Islet precursor cell (in vitro differentiated cells): ENCODE measurements around the gene NACC2.
"Not testable (repeated sequence)": the region's sequence is repeated elsewhere in the genome, so short reads cannot be mapped to it uniquely, and the experiment has no call there.

Source experiments
- DNase-seq: peaks from one replicate; pipeline ENCODE4 v3.0.0-alpha.2; 2018

NACC2 gene

DNA sequence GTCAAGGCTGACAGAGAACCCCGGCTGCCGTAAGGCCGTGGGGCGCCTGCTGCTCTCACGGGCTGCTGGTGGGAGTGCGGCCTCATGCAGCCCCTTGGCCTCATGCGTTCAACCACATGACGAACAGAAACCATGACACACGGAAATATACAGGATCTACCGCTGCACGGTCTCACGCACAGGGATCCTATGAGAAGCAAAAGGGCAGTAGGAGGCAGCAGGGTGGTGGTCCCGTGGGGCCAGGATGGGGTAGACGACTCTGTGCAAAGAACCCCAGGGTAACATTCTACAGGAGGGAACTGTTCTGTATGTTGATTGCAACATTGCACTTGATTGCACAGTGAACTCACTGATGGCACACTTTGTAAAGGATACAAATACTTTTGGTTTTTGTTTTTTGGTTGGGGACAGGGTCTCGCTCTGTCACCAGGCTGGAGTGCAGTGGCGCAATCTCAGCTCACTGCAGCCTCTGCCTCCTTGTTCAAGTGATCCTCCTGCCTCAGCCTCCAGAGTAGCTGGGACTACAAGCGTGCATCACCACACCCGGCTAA is 51.6 kb downstream of the NACC2 start:
- DNase-seq = no peak

DNA sequence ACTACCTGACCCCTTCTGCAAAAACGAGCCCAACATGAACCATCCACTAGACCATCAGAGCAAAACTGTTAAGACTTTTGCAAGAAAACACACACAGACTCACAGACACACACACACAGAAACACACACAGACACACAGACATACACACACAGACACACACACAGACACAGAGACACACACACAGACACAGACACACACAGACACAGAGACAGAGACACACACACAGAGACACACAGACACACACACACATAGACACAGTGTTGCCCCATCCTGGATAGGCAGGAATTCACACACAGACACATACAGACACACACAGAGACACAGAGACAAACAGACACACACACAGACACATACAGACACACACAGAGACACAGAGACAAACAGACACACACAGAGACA is 52.5 kb downstream of the NACC2 start:
- no peak for DNase-seq

DNA sequence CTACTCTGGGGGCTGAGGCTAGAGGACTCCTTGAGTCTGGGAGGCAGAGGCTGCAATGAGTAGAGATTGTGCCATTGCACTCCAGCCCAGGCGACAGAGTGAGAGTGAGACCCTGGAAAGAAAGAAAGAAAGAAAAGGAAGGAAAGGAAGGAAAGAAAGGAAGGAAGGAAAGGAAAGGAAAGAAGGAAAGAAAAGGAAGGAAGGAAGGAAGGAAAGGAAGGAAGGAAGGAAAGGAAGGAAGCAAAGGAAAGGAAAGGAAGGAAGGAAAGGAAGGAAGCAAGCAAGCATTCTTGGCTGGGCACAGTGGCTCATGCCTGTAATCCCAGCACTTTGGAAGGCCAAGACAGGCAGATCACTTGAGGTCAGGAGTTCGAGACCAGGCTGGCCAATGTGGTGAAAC is 54.2 kb downstream of the NACC2 start:
- DNase-seq = not testable (repeated sequence)

DNA sequence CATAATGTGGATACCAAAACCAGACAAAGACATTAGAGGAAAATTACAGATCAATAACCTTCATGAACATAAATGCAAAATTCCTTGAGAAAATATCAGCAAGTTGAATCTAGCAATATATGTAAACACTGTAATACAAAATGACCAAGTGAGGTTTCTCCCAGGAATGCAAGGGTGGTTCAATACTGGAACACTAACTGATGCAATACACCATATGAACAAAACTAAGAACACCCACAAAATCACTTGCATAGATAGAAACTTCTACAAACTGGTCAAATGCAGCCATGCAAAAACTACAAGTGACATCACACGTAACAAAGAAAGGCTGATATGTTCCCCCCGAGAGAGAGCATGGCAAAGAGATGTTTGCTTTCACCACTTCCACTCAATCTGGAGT is 55.6 kb downstream of the NACC2 start:
- no peak for DNase-seq

DNA sequence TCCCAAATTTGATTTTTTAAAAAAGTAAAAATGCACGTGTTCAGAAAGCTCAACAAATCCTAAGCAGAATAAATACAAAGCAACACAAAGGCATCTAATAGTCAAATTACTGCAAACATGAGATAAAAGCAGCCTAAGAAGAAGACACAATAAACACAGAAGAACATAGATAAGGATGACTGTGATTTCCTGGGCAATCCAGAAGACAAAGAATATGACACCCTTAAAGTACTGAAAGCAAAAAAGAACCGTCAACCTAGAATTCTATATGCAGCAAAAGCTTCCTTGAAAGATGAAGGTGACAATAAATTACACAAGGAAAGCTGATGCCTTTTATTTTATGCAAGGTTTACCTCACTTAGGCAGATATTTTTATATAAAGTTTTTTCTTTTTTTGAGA is 58.2 kb downstream of the NACC2 start:
- DNase-seq = no peak

DNA sequence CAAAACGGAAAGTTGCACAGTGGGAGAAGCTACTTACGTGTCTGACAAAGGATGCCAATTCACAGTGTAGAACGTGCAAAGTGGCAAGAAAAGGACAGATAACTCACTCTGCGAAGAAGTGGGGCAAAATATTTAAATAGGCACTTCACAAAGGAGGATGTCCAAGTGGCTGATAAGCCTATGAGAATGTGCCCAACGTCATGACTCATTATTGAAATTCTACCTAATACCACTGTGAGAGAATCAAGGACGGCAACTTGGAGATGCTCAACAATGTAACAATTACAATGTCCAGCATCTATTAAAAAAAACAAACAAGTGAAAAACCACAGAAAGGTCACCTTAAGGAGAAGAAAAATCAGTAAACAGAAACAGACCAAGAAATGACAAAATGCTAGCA is 59.0 kb downstream of the NACC2 start:
- no peak for DNase-seq

DNA sequence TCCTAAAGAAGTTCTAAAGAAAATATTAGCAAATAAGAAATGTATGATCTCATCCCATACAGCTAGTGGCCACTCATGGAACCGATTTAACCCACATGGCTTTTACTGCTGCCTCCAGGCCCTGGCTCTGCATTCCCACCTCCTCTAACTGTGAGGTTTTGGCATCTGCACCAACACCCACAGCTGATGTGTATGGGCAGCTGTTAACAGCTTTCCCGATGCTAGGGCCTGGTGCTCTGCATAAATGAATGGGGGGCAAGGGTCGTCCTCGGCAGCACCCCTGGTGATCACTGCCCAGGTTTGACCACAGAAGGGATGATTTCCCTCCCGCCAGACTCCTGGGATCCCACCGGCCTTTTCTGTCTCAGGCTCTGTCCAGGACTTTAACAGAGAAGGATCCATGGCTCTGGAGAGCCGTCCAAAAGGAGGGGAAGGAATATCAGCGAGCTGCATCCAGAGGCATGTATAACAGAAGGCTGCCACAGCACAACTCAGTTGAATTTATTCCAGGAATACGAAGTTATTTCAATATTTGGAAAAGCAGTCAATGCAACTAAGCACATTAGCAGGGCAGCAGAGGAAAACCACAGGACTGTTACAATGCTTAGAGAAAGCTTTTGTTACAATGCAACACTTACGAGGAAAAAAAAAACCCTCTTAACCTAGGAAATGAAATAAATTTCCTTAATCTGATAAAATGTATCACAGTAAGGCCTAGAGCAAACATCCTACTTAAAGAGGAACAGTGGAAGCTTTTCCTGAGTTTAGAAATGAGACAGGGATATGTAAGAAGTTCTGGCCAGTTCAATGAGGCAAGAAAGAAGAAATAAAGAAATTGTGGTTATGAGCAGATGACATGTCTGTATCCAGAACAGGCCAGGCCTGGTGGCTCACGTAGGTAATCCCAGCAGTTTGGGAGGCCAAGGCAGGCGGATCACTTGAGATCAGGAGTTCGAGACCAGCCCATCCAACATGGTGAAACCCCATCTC is 63.1 kb downstream of the NACC2 start:
- DNase-seq = no peak

DNA sequence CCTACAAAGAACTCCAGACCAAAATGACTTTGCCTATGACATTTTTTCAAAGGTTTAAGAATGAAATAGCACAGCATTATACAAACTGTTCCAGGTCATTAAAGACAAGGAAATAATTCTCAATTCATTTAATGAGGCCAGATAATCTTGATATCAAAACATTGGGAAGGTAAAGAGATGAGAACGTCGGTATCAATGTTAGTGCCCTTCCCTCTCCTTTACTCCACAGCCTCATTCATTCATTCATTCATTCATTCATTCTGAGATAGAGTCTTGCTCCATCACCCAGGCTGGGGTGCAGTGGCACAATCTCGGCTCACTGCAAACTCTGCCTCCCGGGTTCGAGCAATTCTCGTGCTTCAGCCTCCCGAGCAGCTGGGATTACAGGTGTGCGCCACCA is 64.0 kb downstream of the NACC2 start:
- no peak for DNase-seq

DNA sequence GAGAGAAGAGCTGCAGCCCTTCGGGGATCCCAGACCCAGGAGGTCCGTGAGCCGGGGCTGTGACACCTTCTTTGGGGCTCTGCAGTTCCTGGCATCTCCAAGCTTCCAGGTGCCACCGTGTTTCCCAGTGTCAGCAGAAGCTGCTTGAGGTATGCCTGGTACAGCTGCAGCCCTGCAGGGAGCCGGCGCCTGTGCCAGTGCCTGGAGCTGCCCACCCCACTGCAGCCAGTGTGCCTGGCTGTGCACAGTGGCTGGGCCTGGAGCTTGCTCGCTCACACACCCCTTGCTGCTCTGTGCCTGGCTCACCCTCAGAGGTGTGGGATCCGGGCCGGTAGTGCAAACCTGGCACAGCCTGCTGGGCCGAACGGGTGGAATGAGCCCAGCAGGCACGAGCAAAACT is 65.5 kb downstream of the NACC2 start:
- peak; percentile 45 for DNase-seq

DNA sequence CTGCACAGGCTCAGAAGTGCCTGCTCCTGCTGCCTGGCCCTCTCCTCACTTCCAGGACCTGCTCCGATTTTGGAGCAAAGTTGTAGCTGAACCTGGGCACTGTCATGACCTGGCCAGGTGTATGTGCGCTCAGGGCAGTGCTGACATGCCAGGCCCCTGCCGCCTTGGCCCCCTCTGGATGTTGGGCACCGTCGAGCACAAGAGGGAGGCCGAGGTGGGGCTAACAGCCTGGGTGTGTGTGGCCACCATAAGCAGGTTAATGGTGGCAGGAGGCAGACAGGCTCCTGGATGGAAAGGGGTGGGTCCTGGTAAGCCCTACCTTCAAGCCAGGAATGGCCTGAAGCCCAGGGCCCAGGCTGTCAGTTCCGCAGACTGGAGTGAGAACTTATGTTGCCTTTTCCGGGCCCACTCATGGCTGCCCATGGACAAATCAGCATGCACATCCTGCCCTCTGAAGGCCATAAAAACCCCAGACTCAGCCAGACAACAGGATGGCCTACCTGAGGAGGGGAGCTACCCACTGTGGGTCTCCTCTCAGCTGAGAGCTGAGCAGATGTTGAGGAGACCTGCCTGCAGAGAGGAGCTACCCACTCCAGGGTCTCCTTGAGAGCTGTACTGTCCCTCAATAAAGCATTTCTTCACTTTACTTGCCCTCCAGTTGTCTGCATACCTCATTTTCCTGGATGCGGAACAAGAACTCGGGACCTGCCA is 66.2 kb downstream of the NACC2 start:
- DNase-seq = no peak

DNA sequence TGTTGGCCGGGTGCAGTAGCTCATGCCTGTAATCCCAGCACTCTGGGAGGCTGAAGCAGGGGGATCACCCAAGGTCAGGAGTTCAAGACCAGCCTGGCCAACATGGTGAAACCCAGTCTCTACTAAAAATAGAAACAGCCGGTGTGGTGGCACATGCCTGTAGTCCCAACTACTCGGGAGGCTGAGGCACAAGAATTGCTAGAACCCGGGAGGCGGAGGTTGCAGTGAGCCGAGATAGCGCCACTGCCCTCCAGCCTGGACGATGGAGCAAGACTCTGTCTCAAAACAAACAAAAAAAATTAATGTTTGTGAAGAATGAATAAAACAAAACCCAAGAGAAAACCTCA is 68.2 kb downstream of the NACC2 start:
- DNase-seq = not testable (repeated sequence)

DNA sequence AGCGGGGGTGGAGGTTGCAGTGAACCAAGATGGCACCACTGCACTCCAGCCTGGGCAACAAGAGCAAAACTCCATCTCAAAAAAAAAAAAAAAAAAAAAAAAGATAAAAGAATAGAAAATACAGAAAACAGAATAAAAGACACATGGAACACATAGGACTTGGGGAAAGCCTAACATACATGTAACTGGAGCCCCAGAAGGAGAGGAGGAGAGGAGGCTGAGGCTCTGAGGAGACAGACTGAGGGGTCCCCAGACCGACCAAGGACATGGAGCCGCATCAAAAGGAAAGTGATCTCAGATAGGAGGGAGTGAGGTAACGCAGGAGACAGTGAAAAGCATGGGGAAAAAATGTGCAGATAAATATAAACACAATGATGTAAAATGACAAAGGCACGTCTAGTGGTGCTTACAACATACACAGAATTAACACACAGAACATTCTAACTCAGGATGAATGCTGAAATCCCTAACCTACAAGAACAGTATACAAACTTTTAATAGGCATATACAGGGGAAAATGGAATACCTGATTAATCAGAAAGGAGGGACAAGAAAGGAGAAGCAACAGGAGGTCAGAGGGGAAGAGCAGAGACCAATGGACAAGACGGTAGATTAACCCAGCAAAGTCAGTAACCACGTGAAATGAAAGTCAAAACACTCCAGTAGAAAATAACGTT is 68.7 kb downstream of the NACC2 start:
- no peak for DNase-seq

DNA sequence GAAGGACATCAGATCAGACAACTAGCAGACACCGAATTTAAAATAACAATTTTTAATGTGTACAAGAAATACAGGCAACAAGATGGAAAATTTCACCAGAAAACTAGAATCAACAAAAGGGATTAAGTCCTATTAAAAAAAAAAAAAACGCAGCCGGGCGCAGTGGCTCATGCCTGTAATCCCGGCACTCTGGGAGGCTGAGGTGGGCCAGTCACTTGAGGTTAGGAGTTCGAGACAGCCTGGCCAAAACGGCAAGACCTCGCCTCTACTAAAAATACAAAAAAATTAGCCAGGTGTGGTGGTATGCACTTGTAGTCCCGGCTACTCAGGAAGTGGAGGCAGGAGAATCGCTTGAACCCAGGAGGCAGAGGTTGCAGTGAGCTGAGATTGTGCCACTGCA is 69.6 kb downstream of the NACC2 start:
- no peak for DNase-seq

DNA sequence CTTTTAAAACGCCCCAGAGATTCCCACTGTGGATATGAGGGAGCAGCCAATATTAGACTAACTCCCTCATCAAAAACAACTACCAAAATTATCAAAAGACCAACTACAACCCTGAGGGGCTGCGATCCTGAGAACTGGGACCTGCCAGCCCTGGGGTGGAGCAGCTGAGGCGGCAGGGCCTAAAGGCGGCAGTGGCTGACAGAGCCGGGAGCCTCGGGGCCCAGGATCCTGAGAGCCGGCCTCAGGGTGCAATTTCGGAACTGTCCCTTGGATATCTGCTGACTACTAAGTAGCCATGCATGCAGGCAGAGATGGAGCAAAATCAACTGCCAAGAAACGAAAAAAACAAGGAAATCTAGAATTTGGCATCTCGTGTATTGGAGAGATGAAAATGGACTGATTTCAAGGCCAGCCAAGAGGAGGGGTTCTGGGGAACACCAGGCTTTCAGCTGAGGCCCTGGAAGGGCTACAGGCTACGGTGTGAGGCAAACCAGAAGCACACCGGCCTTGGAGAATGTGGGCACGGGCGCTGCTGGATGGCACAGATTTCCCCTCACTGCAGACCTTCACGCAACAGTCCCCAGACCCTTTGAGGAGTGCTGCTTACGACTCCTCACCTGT is 70.3 kb downstream of the NACC2 start:
- no peak for DNase-seq

DNA sequence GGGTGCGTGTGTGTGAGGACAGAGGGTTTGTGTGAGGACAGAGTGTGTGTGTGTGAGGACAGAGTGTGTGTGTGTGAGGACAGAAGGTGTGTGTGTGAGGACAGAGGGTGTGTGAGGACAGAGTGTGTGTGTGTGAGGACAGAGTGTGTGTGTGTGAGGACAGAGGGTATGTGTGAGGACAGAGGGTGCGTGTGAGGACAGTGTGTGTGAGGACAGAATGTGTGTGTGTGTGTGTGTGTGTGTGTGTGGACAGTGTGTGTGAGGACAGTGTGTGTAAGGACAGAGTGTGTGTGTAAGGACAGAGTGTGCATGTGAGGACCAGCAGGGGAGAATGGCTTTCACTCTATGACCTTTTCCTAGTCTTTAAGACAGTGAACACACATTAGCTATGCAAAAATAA is 70.8 kb downstream of the NACC2 start:
- DNase-seq = no peak

DNA sequence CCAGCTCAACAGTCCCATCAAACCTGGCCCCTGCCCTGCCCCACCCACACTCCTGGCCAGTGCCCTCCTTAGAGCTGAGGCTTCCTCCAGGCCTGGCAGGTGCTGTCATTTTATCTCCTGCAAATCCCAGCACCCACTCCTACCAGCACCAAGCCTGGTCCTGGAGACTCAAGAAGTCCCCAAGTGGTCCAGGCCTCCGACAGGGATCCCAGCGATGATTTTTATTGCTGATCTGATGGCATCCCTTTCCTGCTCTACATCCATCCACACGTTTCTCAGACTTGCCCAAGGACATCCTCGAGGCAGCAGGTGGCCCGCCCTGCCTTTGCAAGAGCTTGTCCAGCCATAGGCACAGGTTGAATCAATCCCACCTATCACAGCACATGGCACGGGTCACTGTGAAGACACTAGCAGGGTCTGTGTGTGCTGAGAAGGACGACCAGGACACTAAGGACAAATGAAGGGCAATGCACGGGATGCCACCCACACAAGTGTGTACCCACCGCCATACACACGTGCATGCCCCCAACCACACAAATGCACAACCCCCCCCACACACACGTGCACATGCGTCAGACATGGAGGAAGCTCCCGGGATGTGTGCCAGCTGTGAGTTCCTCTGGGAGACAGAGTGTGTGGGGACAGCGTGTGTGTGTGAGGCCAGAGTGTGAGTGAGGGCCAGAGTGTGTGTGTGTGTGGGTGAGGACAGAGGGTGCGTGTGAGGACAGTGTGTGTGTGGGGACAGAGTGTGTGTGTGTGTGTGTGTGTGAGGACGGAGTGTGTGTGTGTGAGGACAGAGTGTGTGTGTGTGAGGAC is 71.5 kb downstream of the NACC2 start:
- DNase-seq = no peak

DNA sequence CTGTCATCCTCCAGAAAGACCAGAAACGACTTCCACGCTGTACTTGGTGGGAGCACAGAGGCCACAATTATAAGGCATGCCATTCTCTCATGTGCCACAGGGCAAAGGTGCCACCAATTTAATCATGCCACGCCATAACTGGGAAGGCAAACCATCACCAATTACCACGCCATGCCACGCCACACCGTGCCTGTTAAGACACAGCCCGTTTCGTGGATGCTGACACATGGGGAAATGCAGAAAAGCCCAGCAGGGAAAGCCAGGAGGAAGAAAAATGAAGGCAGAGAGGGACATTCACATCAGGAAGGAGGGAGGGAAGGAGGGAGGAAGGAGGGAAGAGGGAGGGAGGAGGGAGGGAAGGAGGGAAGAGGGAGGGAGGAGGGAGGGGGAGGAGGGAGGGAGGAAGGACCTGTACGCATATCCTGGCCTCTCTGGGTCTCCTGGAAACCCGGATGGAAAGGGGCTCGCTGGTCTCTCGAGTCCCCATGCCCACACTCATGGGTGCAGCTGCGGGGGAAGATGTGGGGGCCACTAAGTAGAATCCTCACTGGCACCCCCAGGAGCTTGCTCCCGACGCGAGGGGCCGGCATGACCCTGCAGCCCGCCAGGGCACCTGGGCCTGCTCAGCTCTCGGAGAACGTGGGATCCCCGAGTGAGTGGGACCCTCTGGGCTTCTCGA is 72.2 kb downstream of the NACC2 start:
- no peak for DNase-seq

DNA sequence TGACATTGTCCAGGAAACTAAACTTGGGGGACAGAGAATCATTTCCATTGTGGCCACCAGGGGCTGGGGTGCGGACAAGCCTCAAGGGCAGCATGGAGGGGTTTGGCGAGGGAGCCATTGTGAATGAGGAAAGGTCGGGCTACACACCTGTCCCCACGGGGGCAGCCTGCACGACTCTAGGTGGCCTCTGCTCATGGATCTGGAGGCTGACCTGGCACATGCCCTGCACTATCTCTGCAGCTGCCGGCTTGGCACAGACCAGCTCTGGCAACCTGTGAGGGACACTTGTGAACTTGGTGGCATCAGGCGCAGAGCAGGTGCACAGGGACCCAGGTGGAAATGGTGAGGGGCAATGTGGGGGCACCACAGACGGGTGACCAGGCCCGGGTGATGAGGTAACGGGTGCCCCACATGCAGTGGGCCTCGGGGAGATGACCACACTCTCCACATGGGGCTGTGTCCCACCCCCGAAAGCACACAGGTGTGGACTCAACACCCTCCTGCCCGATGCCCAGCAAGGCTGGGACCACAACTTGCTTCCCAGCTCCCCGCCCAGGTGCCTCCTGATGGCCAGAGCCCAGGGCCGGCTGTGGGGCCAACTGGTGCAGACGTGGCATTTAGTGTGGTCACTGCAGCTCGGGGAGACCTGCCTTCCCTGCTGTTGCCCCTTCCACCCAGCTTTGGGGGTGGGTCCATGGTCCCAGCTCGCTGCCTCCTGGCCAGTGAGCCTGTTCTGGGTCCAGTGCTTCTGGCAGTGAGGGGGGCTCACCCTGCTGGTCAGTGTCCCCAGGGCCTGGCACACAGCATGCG is 73.0 kb downstream of the NACC2 start:
- DNase-seq = peak; percentile 52

DNA sequence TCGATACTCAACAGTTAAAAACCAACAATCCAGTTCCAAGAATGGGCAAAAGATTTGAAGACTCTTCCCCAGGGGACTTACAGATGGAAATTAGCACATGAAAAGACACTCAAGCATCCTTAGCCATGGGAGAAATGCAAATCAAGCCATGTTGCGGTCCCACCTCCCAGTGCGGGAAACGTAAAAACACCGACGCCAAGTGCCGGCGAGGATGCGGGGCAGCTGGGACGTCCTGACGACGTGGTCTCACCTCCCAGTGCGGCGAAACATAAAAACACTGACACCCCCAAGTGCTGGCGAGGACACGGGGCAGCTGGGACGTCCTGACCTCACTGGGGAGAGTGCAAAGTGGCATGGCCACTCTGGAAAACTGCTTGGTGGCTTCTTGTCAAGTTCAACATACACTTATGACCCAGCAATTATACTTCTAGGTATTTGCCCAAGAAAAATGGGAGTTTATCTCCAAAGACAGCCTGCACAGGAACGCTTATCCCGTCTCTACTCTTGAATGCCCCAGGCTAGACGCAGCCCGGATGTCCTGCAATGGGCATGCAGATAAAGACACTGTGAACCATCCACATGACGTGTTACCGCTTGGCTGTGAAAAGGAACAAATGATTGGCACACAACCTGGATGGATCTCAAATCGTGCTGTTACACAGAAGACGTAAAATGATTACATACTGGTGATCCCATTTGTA is 73.8 kb downstream of the NACC2 start:
- DNase-seq = no peak

DNA sequence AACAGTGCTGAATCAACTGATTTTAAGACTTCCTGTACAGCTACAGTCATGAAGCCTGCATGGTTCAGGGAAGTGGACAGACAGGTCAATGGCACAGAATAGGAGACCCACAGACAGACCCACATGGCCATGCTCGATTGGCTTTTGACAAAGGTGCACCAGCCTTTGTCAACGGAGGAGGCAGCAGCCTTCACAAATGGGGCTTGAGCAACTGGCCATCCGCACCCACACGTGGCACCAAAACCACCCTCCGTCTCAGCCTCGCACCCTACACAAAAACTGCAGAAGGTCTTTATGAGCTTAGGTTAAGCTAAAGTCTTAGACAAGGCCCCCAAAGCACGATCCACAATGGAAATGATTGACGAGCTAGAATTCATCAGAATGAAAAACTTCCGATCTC is 74.4 kb downstream of the NACC2 start:
- DNase-seq = no peak
